GM12878 (cell line): ENCODE data around the gene RPL19. TPM values are rescaled to one million over a fixed set of nuclear protein-coding genes. Genes with fewer than 3 reads are reported as not detected.
"Not testable (repeated sequence)": the region's sequence is repeated elsewhere in the genome, so short reads cannot be mapped to it uniquely, and the experiment has no call there.

Experiments used
- ATAC-seq: fragments of 200-7000 bp; cut with Tn5 transposase; 3 replicates; pipeline ENCODE4 v1.9.1; 2020; ENCODE audit warnings: mild to moderate bottlenecking, moderate library complexity
- BruUV-seq: library from RNA; stranded (reverse); fragments of 400-500 nt; replicated peaks from 2 replicates; lab custom pipeline; 2021; lab: Mats Ljungman, UMichigan
- CTCF ChIA-PET: fragments of 300-600 bp; sonication (Branson Sonifier 250); formaldehyde crosslinking; extraction: SDS; loops from one replicate; lab custom pipeline; 2021; ENCODE audit warnings: inconsistent platforms; lab: Yijun Ruan, JAX
- POLR2A ChIA-PET: fragments of 350-600 bp; formaldehyde crosslinking; extraction: SDS; loops from one replicate; lab custom pipeline; 2021; ENCODE audit warnings: inconsistent platforms; lab: Charles Lee
- RAD21 ChIA-PET: fragments of 300-600 bp; sonication (Branson Sonifier 250); formaldehyde crosslinking; loops from one replicate; lab custom pipeline; 2023; ENCODE audit warnings: antibody characterized with exemption; ENCODE audit not compliant: unreplicated experiment; lab: Charles Lee
- SMC1A ChIA-PET: fragments of 300-600 bp; sonication (Branson Sonifier 250); formaldehyde crosslinking; loops from one replicate; lab custom pipeline; 2023; ENCODE audit not compliant: unreplicated experiment, uncharacterized antibody; lab: Charles Lee
- DNase-seq: peaks from one replicate; pipeline ENCODE4 v3.0.0-alpha.2; 2011; ENCODE audit warnings: low read depth, low spot score
- FAIRE-seq: peaks from 3 replicates; lab custom pipeline; 2011; peaks lifted over from hg19 to GRCh38; lab: Jason Lieb, UNC
- H2AFZ ChIP-seq: 2 replicates; pipeline ENCODE4 v1.6.0; 2011; ENCODE audit warnings: low read depth, low read length, control low read depth; ENCODE audit not compliant: control insufficient read depth
- H3K27ac ChIP-seq: 2 replicates; pipeline ENCODE4 v1.5.1; 2011; ENCODE audit warnings: control low read depth; ENCODE audit not compliant: control insufficient read depth, insufficient read depth
- H3K27me3 ChIP-seq, 2 experiments: replicated peaks in 1 of 2; 2 replicates each; pipeline versions ENCODE4 v1.6.0 to v1.6.1; 2011; ENCODE audit warnings: low read length in 1 of 2; ENCODE audit not compliant: control insufficient read depth in 2 of 2, insufficient read depth in 2 of 2
- H3K36me3 ChIP-seq, 2 experiments: 2 replicates each; pipeline ENCODE4 v1.5.1; 2011; ENCODE audit warnings: low read length in 1 of 2; ENCODE audit not compliant: control insufficient read depth in 2 of 2, insufficient read depth in 2 of 2
- H3K4me1 ChIP-seq: 2 replicates; pipeline ENCODE4 v1.6.1; 2011; ENCODE audit warnings: mild to moderate bottlenecking, low read length, moderate library complexity, mixed read lengths; ENCODE audit not compliant: control insufficient read depth, insufficient read depth
- H3K4me2 ChIP-seq: 2 replicates; pipeline ENCODE4 v1.6.0; 2011; ENCODE audit warnings: control low read depth; ENCODE audit not compliant: control insufficient read depth, insufficient read depth
- H3K4me3 ChIP-seq: fragments of 200-600 bp; sonication (generic); 2 replicates; pipeline ENCODE4 v1.5.1; 2016
- H3K79me2 ChIP-seq: 2 replicates; pipeline ENCODE4 v1.6.0; 2011; ENCODE audit warnings: low read length; ENCODE audit not compliant: control insufficient read depth, insufficient read depth
- H3K9ac ChIP-seq: 2 replicates; pipeline ENCODE4 v1.8.0; 2011; ENCODE audit warnings: low read length, control low read depth, mixed read lengths; ENCODE audit not compliant: control insufficient read depth, insufficient read depth
- H3K9me3 ChIP-seq: replicated peaks from 3 replicates; pipeline ENCODE4 v1.5.1; 2011; ENCODE audit warnings: mild to moderate bottlenecking, low read length; ENCODE audit not compliant: control insufficient read depth, insufficient read depth
- H4K20me1 ChIP-seq: 2 replicates; pipeline ENCODE4 v1.6.0; 2011; ENCODE audit not compliant: control insufficient read depth, insufficient read depth
- EED ChIP-seq: sonication (generic); IDR thresholded peaks from 2 replicates; pipeline ENCODE4 v1.6.1; 2016; ENCODE audit warnings: antibody characterized with exemption, low read depth
- SPI1 ChIP-seq: IDR thresholded peaks from 2 replicates; pipeline ENCODE4 v1.6.1; 2011; ENCODE audit warnings: low read depth, mild to moderate bottlenecking, low read length, moderate library complexity, borderline replicate concordance; ENCODE audit not compliant: insufficient read depth
- WGBS: methylation state at CpG from one replicate; pipeline ENCODE4 v1.1.6; 2016; ENCODE audit warnings: low lambda C conversion rate; ENCODE audit not compliant: insufficient replicate concordance, insufficient coverage; ENCODE audit errors: missing lambda C conversion rate; 5-methylcytosine and 5-hydroxymethylcytosine counted together
- in situ Hi-C: fragments of 300-500 bp; cut with MboI; formaldehyde crosslinking; loops from 9 replicates; pipeline ENCODE4 v1.14.3; 2018; ENCODE audit warnings: mixed read lengths
- intact Hi-C: fragments of 100-400 bp; cut with micrococcal nuclease; formaldehyde crosslinking; loops from one replicate; pipeline ENCODE4 v1.14.2; 2022; ENCODE audit not compliant: unreplicated experiment
- polyA plus RNA-seq, 11 experiments: library from polyadenylated mRNA; depleted of rRNA in 4 of 11; unstranded in 6 of 11; stranded (reverse) in 5 of 11; fragments of >200 nt; fragmentation: Nextera tagmentation in 4 of 11; fragmentation: Illumina TruSeq in 1 of 11; extraction: Ambion mirVana in 4 of 11; extraction: Trizol in 1 of 11; gene quantifications; 1 replicate in 1 of 11; 2 replicates in 10 of 11; pipeline versions ENCODE4 v1.2.1 to v1.2.3, GENCODE V29; 2011 to 2016; ENCODE audit warnings: inconsistent platforms in 2 of 11, missing spikeins in 2 of 11, low read depth in 1 of 11
- total RNA-seq, 4 experiments: library from RNA; depleted of rRNA in 3 of 4; stranded (reverse); fragments of >200 nt in 3 of 4; fragmentation: Illumina TruSeq in 1 of 4; extraction: Trizol in 1 of 4; gene quantifications; 2 replicates each; pipeline versions ENCODE4 v1.2.1 to v1.2.3, GENCODE V29; 2013 to 2021

Gene RPL19
- total and polyA plus RNA-seq, 10 of the 15 experiments (the other 5 are each of a cell fraction or from before 2014, with no cell fraction given), result 1,862 to 5,536 (median 3,836) TPM

DNA sequence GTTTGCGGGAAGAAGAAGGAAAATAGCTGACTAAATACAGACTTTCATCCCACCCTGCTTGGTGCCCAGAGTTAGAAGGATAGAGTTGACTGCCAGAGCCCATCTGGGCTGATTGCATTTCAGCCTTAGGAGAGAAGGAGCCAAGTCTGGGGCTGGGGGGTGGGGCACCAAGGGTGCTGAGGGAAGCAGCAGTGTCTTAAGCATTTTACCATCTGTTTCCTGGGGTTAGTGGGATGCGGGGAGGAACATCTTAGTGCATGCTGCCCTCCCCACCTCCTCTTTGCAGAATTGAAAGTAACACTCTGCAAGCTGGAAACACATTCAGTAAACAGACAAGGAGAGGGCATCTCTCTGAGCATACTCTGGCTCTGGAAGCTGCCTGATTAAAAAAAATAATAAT, 32.6 kb upstream of the RPL19 start:
- intact Hi-C loops, result no loop called here
- in situ Hi-C loops, result no loop called here
- TF ChIP-seq SPI1 (peak; percentile 8; the same call in 1 of the 2 replicates), EED (no peak)
- CTCF ChIA-PET, result interaction anchor here (1.5 to 5.0 kb wide), 7 partner anchors 7 to 184 kb away, joined by 4 to 128 read pairs (median 12); partner anchors contain the start of genes PLXDC1 and RPL19
- H3K27ac ChIP-seq, result no peak overlapping the region
- no TSS peak for BruUV-seq
- no peak for FAIRE-seq
- no peak overlapping the region for H3K4me3 ChIP-seq
- RAD21 ChIA-PET, result interaction anchor here (1.3 to 1.8 kb wide), 3 partner anchors 14 to 184 kb away, joined by 6 to 11 read pairs (median 7); no protein-coding TSS in a partner anchor
- POLR2A ChIA-PET, result interaction anchor here (0.6 to 0.9 kb wide), 2 partner anchors 111 to 132 kb away, joined by 3 read pairs; no protein-coding TSS in a partner anchor
- H3K36me3 ChIP-seq, result no peaks in the 10 kb centered on the region
- H3K27me3 ChIP-seq, result peaks cover 0 to 2% of the 10 kb centered on the region in 2 experiments; a peak in 2 of 4 replicates
- H3K9ac ChIP-seq, result no peak overlapping the region
- no peak overlapping the region for H3K4me2 ChIP-seq
- no peaks in the 10 kb centered on the region for H4K20me1 ChIP-seq
- SMC1A ChIA-PET, result interaction anchor here (0.7 to 7.6 kb wide), 7 partner anchors 14 to 185 kb away, joined by 3 to 47 read pairs (median 3); partner anchors contain the start of gene PLXDC1
- H3K4me1 ChIP-seq, result peaks cover 9% of the 10 kb centered on the region
- H3K9me3 ChIP-seq, result no peaks in the 10 kb centered on the region
- H2AFZ ChIP-seq, result no peak overlapping the region
- ATAC-seq, result peak; percentile 24; the same call in 2 of the 3 replicates
- 30% methylated on average over 2 of the region's 2 CpGs for WGBS
- DNase-seq, result no peak
- no peaks in the 10 kb centered on the region for H3K79me2 ChIP-seq

DNA sequence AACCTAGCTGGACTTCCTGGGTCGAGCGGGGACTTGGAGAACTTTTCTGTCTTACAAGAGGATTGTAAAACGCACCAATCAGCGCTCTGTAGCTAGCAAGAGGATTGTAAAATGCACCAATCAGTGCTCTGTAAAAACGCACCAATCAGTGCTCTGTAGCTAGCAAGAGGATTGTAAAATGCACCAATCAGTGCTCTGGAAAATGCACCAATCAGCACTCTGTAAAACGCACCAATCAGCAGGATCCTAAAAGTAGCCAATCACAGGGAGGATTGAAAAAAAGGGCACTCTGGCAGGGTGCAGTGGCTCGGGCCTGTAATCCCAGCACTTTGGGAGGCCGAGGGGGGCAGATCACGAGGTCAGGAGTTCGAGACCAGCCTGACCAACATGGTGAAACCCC, 31.6 kb upstream of the RPL19 start:
- H3K9ac ChIP-seq, FAIRE-seq, H3K9me3 ChIP-seq, H3K4me1 ChIP-seq, H3K27me3 ChIP-seq, H3K36me3 ChIP-seq, H3K4me2 ChIP-seq, DNase-seq, H3K27ac ChIP-seq, in situ Hi-C loops, H3K4me3 ChIP-seq, H3K79me2 ChIP-seq, H2AFZ ChIP-seq, H4K20me1 ChIP-seq, ATAC-seq, BruUV-seq, RAD21 ChIA-PET, intact Hi-C loops: not testable (repeated sequence)
- WGBS, result 70% methylated on average over 10 of the region's 10 CpGs
- CTCF ChIA-PET, result interaction anchor here (1.6 to 1.8 kb wide), 2 partner anchors 64 to 185 kb away, joined by 4 to 10 read pairs; no protein-coding TSS in a partner anchor
- SMC1A ChIA-PET, result interaction anchor here (1.0 to 7.6 kb wide), 2 partner anchors 15 to 35 kb away, joined by 3 to 47 read pairs; partner anchors contain the start of gene PLXDC1
- POLR2A ChIA-PET, result interaction anchor here (0.7 kb wide), 1 partner anchor 440 kb away, joined by 3 read pairs; no protein-coding TSS in a partner anchor
